Effector memory CD8-positive, alpha-beta T cell (primary cell): Measurements from ENCODE around the gene WHRN.

Experiments
- ATAC-seq: fragments of 150-1000 bp; cut with Tn5 transposase; replicated peaks from 2 replicates; pipeline ENCODE4 v1.10.0; 2021; ENCODE audit warnings: mild to moderate bottlenecking, moderate library complexity
- DNase-seq, 3 experiments: peaks; one replicate each; pipeline ENCODE4 v3.0.0; 2021
- H3K27ac Mint-ChIP-seq, 2 donors: one replicate each; pipeline ENCODE4 v1.8.0; 2022; ENCODE audit warnings: mild to moderate bottlenecking in 2 of 2, mixed read lengths in 2 of 2, moderate library complexity in 2 of 2
- H3K27me3 Mint-ChIP-seq, 2 donors: one replicate each; pipeline ENCODE4 v1.8.0; 2022; ENCODE audit warnings: mixed read lengths in 2 of 2
- H3K36me3 Mint-ChIP-seq: one replicate; pipeline ENCODE4 v1.8.0; 2022; ENCODE audit warnings: mild to moderate bottlenecking, moderate library complexity, mixed read lengths; ENCODE audit not compliant: insufficient read depth
- H3K4me1 Mint-ChIP-seq, 2 donors: one replicate each; pipeline ENCODE4 v1.8.0; 2022; ENCODE audit warnings: low read depth in 2 of 2, mixed read lengths in 2 of 2
- H3K4me3 Mint-ChIP-seq, 2 donors: one replicate each; pipeline ENCODE4 v1.8.0; 2022; ENCODE audit warnings: mild to moderate bottlenecking in 2 of 2, mixed read lengths in 2 of 2, moderate library complexity in 2 of 2
- H3K9me3 Mint-ChIP-seq, 2 donors: one replicate each; pipeline ENCODE4 v1.8.0; 2022; ENCODE audit warnings: mixed read lengths in 2 of 2

WHRN gene

DNA sequence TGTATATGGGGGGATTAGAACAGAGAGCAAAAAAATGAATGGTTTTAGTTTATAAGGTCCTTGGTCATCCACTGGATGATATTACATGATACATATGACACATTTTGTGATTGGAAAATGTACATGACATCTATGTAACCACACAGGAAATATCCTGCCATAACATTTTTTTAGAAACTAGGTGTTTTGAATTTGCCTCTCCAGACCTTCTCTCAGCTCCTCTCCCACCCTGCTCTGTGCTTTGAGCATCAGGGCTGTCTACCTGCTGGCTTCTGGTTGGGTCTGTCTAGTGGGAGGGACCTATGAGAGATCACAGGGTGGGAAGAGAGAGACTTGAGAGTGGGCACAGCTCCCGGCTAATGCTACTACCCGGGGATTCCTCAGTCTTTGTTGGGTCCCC, 141.8 kb downstream of the WHRN start:
- Mint-ChIP-seq H3K4me3 (peak overlapping the region; percentile 66 to 69), H3K36me3 (peaks cover 96% of the 10 kb centered on the region), H3K27me3 (no peaks in the 10 kb centered on the region), H3K4me1 (peaks cover 66 to 74% of the 10 kb centered on the region in 2 donors), H3K27ac (peak overlapping the region; percentile 91 to 96), H3K9me3 (no peaks in the 10 kb centered on the region)
- peak; percentile 31 for ATAC-seq
- no peak for DNase-seq

DNA sequence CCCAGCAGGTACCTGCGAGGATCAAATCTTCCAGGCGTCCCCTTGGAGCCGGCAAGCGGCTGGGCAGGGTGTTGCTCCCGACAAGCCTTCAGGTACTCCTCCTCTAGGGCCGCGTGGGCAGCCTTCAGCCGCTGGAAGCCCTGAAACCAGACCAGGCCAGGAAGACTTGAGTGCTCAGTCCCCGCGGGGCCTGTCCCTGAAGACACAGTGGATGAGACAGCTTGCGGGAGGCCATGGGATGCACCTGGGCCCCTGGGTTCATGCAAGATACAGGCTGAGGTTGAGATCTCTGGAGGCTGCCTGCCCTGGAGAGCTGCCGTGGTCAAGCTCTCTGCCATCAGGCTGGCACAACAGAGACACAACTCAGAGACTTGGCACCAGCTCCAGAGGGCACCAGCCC, 142.9 kb downstream of the WHRN start:
- Mint-ChIP-seq H3K27me3 (no peaks in the 10 kb centered on the region), H3K4me1 (peaks cover 66 to 69% of the 10 kb centered on the region in 2 donors), H3K27ac (peak overlapping the region; percentile 91 to 96), H3K36me3 (peaks cover 96% of the 10 kb centered on the region), H3K9me3 (no peaks in the 10 kb centered on the region), H3K4me3 (no peak overlapping the region)
- no peak for ATAC-seq
- no peak for DNase-seq

DNA sequence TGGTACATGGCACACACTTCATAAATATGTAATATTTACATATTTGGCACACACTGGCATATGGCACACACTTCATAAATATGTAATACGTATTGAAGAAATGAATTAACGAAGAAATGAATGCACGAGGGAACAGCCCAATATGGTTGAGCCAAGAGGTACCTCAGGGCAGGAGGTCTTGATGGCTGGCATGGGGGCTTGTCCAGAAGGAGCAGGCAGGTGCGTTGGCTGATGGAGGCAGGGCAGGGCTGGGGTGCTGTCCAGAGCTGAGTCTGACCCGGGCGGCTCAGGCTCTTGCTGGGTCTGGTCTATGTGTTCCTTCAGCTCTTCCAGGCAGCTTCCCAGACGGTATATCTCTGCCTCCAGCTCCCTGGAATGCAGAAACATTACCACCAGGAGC, 143.7 kb downstream of the WHRN start:
- H3K4me3 Mint-ChIP-seq = no peak overlapping the region

DNA sequence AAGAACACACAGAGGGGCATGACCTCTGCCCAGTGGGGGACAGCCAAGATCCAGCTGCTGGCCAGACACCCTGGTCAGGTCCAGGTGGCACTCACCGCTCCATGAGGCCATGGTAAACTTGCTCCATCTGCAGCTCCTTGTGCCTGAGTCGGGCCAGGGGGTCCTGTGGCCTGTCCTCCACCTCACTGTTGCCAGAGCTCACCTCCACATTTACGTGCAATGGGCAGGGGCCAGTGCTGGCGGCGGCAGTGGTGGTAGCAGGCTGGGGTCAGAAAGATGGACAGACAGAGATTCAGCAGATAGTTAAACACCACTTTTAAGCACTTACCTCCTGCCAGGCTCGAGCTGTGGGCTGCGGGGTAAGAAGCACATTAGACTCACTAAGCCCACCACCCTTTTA, 145.5 kb downstream of the WHRN start:
- H3K36me3 Mint-ChIP-seq = peaks cover 100% of the 10 kb centered on the region
- H3K4me1 Mint-ChIP-seq = peaks cover 56 to 57% of the 10 kb centered on the region in 2 donors
- H3K27ac Mint-ChIP-seq = peak overlapping the region; percentile 91 to 96
- no peak overlapping the region for H3K4me3 Mint-ChIP-seq
- ATAC-seq (no peak), DNase-seq (no peak)
- no peaks in the 10 kb centered on the region for H3K27me3 Mint-ChIP-seq
- H3K9me3 Mint-ChIP-seq = no peaks in the 10 kb centered on the region

More for the DNA sequence above, 143.7 kb downstream of the WHRN start:
- ATAC-seq (no peak), DNase-seq (no peak)
- Mint-ChIP-seq H3K9me3 (no peaks in the 10 kb centered on the region), H3K27ac (peak overlapping the region; percentile 91 to 96), H3K4me1 (peaks cover 61 to 65% of the 10 kb centered on the region in 2 donors), H3K27me3 (no peaks in the 10 kb centered on the region), H3K36me3 (peaks cover 96% of the 10 kb centered on the region)

DNA sequence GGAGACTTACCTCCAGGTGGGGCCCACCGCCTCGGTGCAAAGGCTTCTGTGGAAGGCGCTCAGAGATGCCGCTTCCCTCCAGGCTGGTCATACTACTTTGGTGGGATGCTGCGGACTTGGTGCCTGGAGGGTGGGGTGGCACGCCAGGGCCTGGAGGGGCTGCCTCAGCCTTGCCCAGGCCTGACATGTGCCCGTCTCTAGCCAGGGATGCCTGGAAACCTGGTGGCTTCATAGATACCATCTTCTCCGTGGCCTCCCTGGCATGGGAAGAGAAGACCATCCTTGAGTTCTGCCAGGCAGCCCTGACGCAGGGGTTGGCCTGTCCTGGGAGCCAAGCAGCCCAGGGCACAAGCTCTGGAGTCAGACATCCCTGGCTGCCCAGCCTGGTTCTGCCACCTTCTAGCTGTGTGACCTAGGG, 147.4 kb downstream of the WHRN start:
- Mint-ChIP-seq H3K27me3 (no peaks in the 10 kb centered on the region), H3K36me3 (peaks cover 98% of the 10 kb centered on the region), H3K9me3 (no peaks in the 10 kb centered on the region), H3K4me1 (peaks cover 38 to 39% of the 10 kb centered on the region in 2 donors), H3K4me3 (no peak overlapping the region), H3K27ac (peak overlapping the region; percentile 82 to 91)
- DNase-seq (no peak), ATAC-seq (no peak)

DNA sequence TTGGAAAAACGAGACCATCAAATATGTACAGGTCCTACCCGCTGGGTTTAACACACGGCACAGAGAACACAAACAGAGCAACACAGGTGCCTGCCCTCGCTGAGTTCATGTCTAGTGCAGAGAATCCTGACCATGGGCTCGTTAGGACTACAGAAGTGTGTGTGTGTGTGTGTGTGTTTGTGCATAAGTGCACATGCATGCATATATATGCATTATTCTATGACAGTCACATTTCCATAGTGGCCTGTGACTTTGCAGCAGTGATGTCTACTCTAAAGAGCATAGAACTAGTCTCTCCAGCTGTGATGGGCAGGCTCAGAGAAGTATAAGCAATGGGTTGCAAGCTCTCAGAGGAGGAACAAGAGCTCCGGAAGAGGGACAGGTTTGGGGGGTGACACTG, 147.9 kb downstream of the WHRN start:
- Mint-ChIP-seq H3K27ac (peak overlapping the region; percentile 82 to 91), H3K4me1 (peaks cover 36% of the 10 kb centered on the region in 2 donors), H3K4me3 (peak overlapping the region in 1 of 2 donors; percentile 33), H3K36me3 (peaks cover 98% of the 10 kb centered on the region), H3K9me3 (no peaks in the 10 kb centered on the region), H3K27me3 (no peaks in the 10 kb centered on the region)
- DNase-seq = no peak
- ATAC-seq = no peak

DNA sequence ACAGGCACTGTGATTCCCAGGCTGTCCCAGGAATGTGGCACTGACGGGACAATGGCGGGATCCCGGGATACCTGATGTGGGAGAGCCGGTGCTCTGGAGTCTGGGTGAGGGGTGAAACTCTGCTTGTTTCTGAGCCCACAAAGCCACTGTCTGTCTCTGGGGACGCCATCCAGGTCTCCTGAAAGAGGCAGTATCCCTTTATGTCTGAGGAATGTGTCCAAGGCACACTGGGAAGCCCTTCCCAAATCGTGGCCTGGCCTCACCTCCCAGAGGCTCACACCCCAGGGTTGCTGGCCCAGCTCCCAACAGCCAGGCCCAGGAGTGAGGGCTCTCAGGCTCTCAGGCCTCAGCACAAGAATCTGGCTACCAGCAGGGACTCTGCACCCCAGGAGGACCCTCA, 148.5 kb downstream of the WHRN start:
- Mint-ChIP-seq H3K9me3 (no peaks in the 10 kb centered on the region), H3K36me3 (peaks cover 98% of the 10 kb centered on the region), H3K27me3 (no peaks in the 10 kb centered on the region), H3K4me3 (no peak overlapping the region), H3K4me1 (peaks cover 36 to 39% of the 10 kb centered on the region in 2 donors), H3K27ac (peak overlapping the region; percentile 82 to 91)
- no peak for DNase-seq
- no peak for ATAC-seq

DNA sequence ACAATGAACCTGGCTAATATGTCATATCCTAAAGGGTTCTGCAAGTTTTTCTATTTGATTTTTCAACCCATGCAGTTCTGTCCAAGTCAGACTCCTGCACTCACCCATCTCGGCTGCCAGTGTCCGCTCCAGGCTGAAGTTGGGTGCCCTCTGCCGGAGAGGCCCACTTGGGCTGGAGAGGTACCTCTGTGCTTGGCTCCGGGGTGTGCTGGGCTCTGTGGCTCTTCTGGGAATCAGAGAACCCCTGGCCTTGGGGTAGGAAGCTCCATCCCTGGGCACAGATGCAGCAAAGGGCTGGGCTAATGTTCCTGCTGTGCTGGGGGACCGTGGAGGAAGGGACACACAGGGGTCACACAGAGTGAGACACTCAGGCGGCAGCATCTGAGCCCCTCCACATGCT, 149.5 kb downstream of the WHRN start:
- no peak for DNase-seq
- Mint-ChIP-seq H3K36me3 (peaks cover 98% of the 10 kb centered on the region), H3K9me3 (no peaks in the 10 kb centered on the region), H3K4me3 (no peak overlapping the region), H3K27ac (peak overlapping the region in 1 of 2 donors; percentile 82), H3K27me3 (no peaks in the 10 kb centered on the region), H3K4me1 (peaks cover 26 to 33% of the 10 kb centered on the region in 2 donors)
- ATAC-seq = no peak
